ENCODE results near the gene CELF2.
"Not testable (repeated sequence)": the region's sequence is repeated elsewhere in the genome, so short reads cannot be mapped to it uniquely, and the experiment has no call there.

Gene CELF2

DNA sequence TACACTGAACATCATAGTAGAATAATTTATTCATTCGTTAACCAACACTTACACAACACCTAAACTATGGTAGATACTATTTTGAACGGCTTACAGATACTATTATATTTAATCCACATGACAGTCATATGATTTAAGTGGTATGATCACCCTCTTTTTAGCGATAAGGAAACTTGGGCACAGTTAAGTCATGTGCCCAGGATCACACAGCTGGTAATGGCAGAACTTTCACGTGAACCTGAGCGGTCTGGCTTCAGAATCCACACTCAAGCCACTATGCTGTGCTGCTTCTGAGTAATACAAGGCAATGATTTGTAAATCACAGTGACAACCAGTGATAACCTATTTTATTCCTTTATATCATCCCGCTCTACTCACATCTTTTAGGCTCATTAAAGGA lies 99.1 kb downstream of the CELF2 start:
- no peaks in the 10 kb centered on the region for H3F3A ChIP-seq (ENCODE audit: control insufficient read depth, insufficient read depth)
- no peaks in the 10 kb centered on the region for H3K9me2 ChIP-seq (replicated peaks; ENCODE audit: control insufficient read depth, low read length)
- H3K27ac ChIP-seq (ENCODE audit: low read depth, low read length) = no peak overlapping the region
- H4K20me1 ChIP-seq (ENCODE audit: control insufficient read depth, insufficient read depth, low read depth, low read length) = no peaks in the 10 kb centered on the region
- H3K79me2 ChIP-seq (ENCODE audit: control insufficient read depth, low read length) = no peaks in the 10 kb centered on the region
- no peak overlapping the region for H3K4me3 ChIP-seq (ENCODE audit: low read length)
- H3K9me3 ChIP-seq (ENCODE audit: control insufficient read depth, insufficient read depth, low read length) = no peaks in the 10 kb centered on the region
- H3K4me1 ChIP-seq (ENCODE audit: control insufficient read depth, low read length) = no peaks in the 10 kb centered on the region; the same call in 1 of the 2 replicates
- H3K27me3 ChIP-seq (ENCODE audit: control insufficient read depth, low read length) = peaks cover 16% of the 10 kb centered on the region
- no peak overlapping the region for H3K4me2 ChIP-seq (ENCODE audit: low read length)
- TF ChIP-seq EZH2phosphoT487 (IDR thresholded peaks at IDR 0.05; ENCODE audit: borderline replicate concordance, low read length) = no peak
- TF ChIP-seq, protein P1, sequence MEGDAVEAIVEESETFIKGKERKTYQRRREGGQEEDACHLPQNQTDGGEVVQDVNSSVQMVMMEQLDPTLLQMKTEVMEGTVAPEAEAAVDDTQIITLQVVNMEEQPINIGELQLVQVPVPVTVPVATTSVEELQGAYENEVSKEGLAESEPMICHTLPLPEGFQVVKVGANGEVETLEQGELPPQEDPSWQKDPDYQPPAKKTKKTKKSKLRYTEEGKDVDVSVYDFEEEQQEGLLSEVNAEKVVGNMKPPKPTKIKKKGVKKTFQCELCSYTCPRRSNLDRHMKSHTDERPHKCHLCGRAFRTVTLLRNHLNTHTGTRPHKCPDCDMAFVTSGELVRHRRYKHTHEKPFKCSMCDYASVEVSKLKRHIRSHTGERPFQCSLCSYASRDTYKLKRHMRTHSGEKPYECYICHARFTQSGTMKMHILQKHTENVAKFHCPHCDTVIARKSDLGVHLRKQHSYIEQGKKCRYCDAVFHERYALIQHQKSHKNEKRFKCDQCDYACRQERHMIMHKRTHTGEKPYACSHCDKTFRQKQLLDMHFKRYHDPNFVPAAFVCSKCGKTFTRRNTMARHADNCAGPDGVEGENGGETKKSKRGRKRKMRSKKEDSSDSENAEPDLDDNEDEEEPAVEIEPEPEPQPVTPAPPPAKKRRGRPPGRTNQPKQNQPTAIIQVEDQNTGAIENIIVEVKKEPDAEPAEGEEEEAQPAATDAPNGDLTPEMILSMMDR (IDR thresholded peaks at IDR 0.05; ENCODE audit: low read depth, low read length, poor library complexity, severe bottlenecking) = no peak
- no peaks in the 10 kb centered on the region for H3K36me3 ChIP-seq (ENCODE audit: control insufficient read depth, low read length)

DNA sequence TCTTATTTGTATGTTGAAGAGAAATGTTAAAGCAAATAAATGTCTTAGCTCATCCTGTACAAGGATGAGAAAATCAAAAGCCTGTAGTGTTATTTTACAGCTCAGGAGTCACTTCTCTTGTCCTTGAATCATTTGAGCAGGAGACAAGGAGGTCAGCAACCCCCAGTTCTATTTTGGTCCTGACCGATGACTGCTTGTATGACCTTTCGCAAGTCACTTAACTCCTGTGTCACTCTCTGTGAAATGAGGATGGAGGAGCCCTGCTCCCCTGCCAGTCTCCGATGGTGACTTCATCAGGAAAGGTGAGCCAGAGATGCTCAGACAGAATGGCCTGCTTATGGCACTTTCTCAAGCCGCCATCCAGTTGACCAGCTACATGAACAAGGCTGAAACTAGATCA lies 101.0 kb downstream of the CELF2 start:
- H3K4me1 ChIP-seq (ENCODE audit: control insufficient read depth, low read length) = no peaks in the 10 kb centered on the region; the same call in 1 of the 2 replicates
- H3K4me3 ChIP-seq (ENCODE audit: low read length) = no peak overlapping the region
- H3K79me2 ChIP-seq (ENCODE audit: control insufficient read depth, low read length) = no peaks in the 10 kb centered on the region
- no peaks in the 10 kb centered on the region for H3F3A ChIP-seq (ENCODE audit: control insufficient read depth, insufficient read depth)
- H3K9me2 ChIP-seq (replicated peaks; ENCODE audit: control insufficient read depth, low read length) = no peaks in the 10 kb centered on the region
- peaks cover 20% of the 10 kb centered on the region for H3K27me3 ChIP-seq (ENCODE audit: control insufficient read depth, low read length)
- no peaks in the 10 kb centered on the region for H4K20me1 ChIP-seq (ENCODE audit: control insufficient read depth, insufficient read depth, low read depth, low read length)
- no peaks in the 10 kb centered on the region for H3K9me3 ChIP-seq (ENCODE audit: control insufficient read depth, insufficient read depth, low read length)
- TF ChIP-seq, protein P1 (IDR thresholded peaks at IDR 0.05; ENCODE audit: low read depth, low read length, poor library complexity, severe bottlenecking) = no peak
- TF ChIP-seq EZH2phosphoT487 (IDR thresholded peaks at IDR 0.05; ENCODE audit: borderline replicate concordance, low read length) = no peak
- H3K27ac ChIP-seq (ENCODE audit: low read depth, low read length) = no peak overlapping the region
- no peak overlapping the region for H3K4me2 ChIP-seq (ENCODE audit: low read length)
- no peaks in the 10 kb centered on the region for H3K36me3 ChIP-seq (ENCODE audit: control insufficient read depth, low read length)

DNA sequence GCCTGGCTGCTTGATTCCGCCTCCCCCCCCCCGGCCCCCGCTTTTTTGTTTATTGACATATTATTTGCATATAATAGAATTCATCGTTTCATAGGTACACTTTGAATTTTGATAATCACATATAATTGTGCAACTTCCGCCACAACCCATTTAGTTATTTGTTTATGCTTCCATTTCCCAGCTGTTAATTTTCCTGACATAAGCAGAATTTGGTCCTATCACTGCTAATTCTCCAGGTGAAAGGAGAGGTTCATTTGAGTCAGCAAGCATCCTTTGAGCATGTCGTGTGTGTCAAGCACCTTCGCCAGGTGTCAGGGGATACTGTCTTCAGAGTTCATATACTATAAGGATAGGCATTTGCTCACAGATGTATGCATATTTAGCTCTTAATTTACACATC lies 102.2 kb downstream of the CELF2 start:
- TF ChIP-seq, protein P1 (IDR thresholded peaks at IDR 0.05; ENCODE audit: low read depth, low read length, poor library complexity, severe bottlenecking) = no peak
- no peak for TF ChIP-seq EZH2phosphoT487 (IDR thresholded peaks at IDR 0.05; ENCODE audit: borderline replicate concordance, low read length)
- no peaks in the 10 kb centered on the region for H3K9me2 ChIP-seq (replicated peaks; ENCODE audit: control insufficient read depth, low read length)
- no peak overlapping the region for H3K27ac ChIP-seq (ENCODE audit: low read depth, low read length)
- H3K4me1 ChIP-seq (ENCODE audit: control insufficient read depth, low read length) = no peaks in the 10 kb centered on the region
- H3K4me3 ChIP-seq (ENCODE audit: low read length) = no peak overlapping the region
- no peaks in the 10 kb centered on the region for H4K20me1 ChIP-seq (ENCODE audit: control insufficient read depth, insufficient read depth, low read depth, low read length)
- peaks cover 12% of the 10 kb centered on the region for H3K27me3 ChIP-seq (ENCODE audit: control insufficient read depth, low read length)
- no peaks in the 10 kb centered on the region for H3K36me3 ChIP-seq (ENCODE audit: control insufficient read depth, low read length)
- no peaks in the 10 kb centered on the region for H3K79me2 ChIP-seq (ENCODE audit: control insufficient read depth, low read length)
- no peaks in the 10 kb centered on the region for H3F3A ChIP-seq (ENCODE audit: control insufficient read depth, insufficient read depth)
- no peak overlapping the region for H3K4me2 ChIP-seq (ENCODE audit: low read length)
- no peaks in the 10 kb centered on the region for H3K9me3 ChIP-seq (ENCODE audit: control insufficient read depth, insufficient read depth, low read length)

DNA sequence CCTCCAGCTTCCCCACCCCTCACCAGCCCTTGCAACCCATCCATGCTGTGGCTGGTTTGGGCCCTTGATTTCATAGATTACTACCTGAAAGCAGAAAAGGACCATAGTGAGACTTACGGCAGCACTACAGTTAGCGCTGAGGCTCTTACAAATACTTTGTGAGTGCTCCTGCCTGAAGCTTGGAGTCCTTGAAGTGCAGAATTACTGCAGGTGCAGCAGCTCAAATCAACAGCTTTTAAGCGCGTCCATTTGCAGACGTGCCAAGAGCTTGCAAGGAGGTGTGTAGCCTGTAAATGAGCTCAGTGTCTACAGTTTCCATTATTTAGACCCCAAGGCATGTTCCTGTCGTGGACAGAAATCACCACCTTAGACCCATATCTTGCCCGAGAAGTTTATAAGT lies 103.0 kb downstream of the CELF2 start:
- Histone ChIP-seq H3K4me1 (ENCODE audit: control insufficient read depth, low read length) (no peaks in the 10 kb centered on the region), H3K27ac (ENCODE audit: low read depth, low read length) (no peak overlapping the region), H3K4me3 (ENCODE audit: low read length) (no peak overlapping the region), H3K27me3 (ENCODE audit: control insufficient read depth, low read length) (peaks cover 12% of the 10 kb centered on the region), H3K4me2 (ENCODE audit: low read length) (no peak overlapping the region), H3K36me3 (ENCODE audit: control insufficient read depth, low read length) (no peaks in the 10 kb centered on the region), H3K79me2 (ENCODE audit: control insufficient read depth, low read length) (no peaks in the 10 kb centered on the region), H3K9me3 (ENCODE audit: control insufficient read depth, insufficient read depth, low read length) (no peaks in the 10 kb centered on the region), H4K20me1 (ENCODE audit: control insufficient read depth, insufficient read depth, low read depth, low read length) (no peaks in the 10 kb centered on the region), H3F3A (ENCODE audit: control insufficient read depth, insufficient read depth) (no peaks in the 10 kb centered on the region), H3K9me2 (replicated peaks; ENCODE audit: control insufficient read depth, low read length) (no peaks in the 10 kb centered on the region)
- TF ChIP-seq, protein P1 (IDR thresholded peaks at IDR 0.05; ENCODE audit: low read depth, low read length, poor library complexity, severe bottlenecking) = no peak
- TF ChIP-seq EZH2phosphoT487 (IDR thresholded peaks at IDR 0.05; ENCODE audit: borderline replicate concordance, low read length) = no peak

DNA sequence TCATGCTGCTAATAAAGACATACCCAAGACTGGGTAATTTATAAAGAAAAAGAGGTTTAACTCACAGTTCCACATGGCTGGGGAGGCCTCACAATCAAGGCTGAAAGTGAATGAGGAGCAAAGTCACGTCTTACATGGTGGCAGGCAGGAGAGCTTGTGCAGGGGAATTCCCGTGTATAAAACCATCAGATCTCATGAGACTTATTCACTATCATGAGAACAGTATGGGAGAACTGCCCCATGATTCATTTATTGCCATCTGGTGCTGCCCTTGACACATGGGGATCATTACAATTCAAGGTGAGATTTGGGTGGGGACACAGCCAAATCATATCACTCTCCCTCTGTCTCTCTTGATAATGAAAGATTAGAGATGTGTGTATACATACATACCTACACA lies 106.2 kb downstream of the CELF2 start:
- H3K27me3 ChIP-seq (ENCODE audit: control insufficient read depth, low read length); H3K36me3 ChIP-seq (ENCODE audit: control insufficient read depth, low read length); H3K4me2 ChIP-seq (ENCODE audit: low read length); H3F3A ChIP-seq (ENCODE audit: control insufficient read depth, insufficient read depth); H3K4me3 ChIP-seq (ENCODE audit: low read length); H3K9me2 ChIP-seq (replicated peaks; ENCODE audit: control insufficient read depth, low read length); H3K4me1 ChIP-seq (ENCODE audit: control insufficient read depth, low read length); H4K20me1 ChIP-seq (ENCODE audit: control insufficient read depth, insufficient read depth, low read depth, low read length); H3K79me2 ChIP-seq (ENCODE audit: control insufficient read depth, low read length); H3K9me3 ChIP-seq (ENCODE audit: control insufficient read depth, insufficient read depth, low read length); H3K27ac ChIP-seq (ENCODE audit: low read depth, low read length): not testable (repeated sequence)

Data from DOHH2 (cell line).